GM12878 (cell line): ENCODE results near the gene ZNF335. TPM values are rescaled to one million over a fixed set of nuclear protein-coding genes. Genes with fewer than 3 reads are reported as not detected.

ENCODE experiments used
- ATF7 ChIP-seq: fragments of 450-650 bp; IDR thresholded peaks from 2 replicates; pipeline ENCODE4 v1.6.1; 2016; ENCODE audit warnings: low read depth, mild to moderate bottlenecking
- BCL11A ChIP-seq: IDR thresholded peaks from 2 replicates; pipeline ENCODE4 v1.6.1; 2011; ENCODE audit warnings: low read depth, low read length
- BMI1 ChIP-seq: fragments of 450-650 bp; IDR thresholded peaks from 2 replicates; pipeline ENCODE4 v1.6.1; 2016; ENCODE audit warnings: mild to moderate bottlenecking, moderate library complexity, borderline replicate concordance
- CHD4 ChIP-seq: fragments of 200-600 bp; sonication (generic); IDR thresholded peaks from 2 replicates; pipeline ENCODE4 v1.6.1; 2016; ENCODE audit warnings: mild to moderate bottlenecking
- CTCF ChIP-seq, 3 experiments: IDR thresholded peaks in 2 of 3; conservative IDR thresholded peaks in 1 of 3; 2 replicates each; pipeline ENCODE4 v1.5.1; 2011; ENCODE audit warnings: low read depth in 3 of 3, low read length in 3 of 3, mild to moderate bottlenecking in 3 of 3, control low read depth in 2 of 3, moderate library complexity in 2 of 3, inconsistent platforms in 1 of 3, mixed read lengths in 1 of 3; ENCODE audit not compliant: control insufficient read depth in 2 of 3, insufficient read depth in 1 of 3; ENCODE audit errors: extremely low read depth in 1 of 3
- CUX1 ChIP-seq: IDR thresholded peaks from 2 replicates; pipeline ENCODE4 v1.6.1; 2012; ENCODE audit warnings: improper control_type of control experiment, low read depth, low read length; ENCODE audit not compliant: insufficient replicate concordance
- DPF2 ChIP-seq: fragments of 450-650 bp; IDR thresholded peaks from 2 replicates; pipeline ENCODE4 v1.6.1; 2017; ENCODE audit warnings: mild to moderate bottlenecking
- E2F8 ChIP-seq: fragments of 450-650 bp; IDR thresholded peaks from 2 replicates; pipeline ENCODE4 v1.6.1; 2018; ENCODE audit warnings: mild to moderate bottlenecking, low read depth, moderate library complexity; ENCODE audit not compliant: partially characterized antibody
- GABPA ChIP-seq: IDR thresholded peaks from 2 replicates; pipeline ENCODE4 v1.6.1; 2014; ENCODE audit warnings: antibody characterized with exemption, low read depth, mild to moderate bottlenecking, inconsistent platforms
- HDAC2 ChIP-seq: fragments of 200-600 bp; sonication (generic); IDR thresholded peaks from 2 replicates; pipeline ENCODE4 v1.6.1; 2017
- IKZF2 ChIP-seq, 2 experiments: fragments of 450-650 bp; IDR thresholded peaks; 2 replicates each; pipeline ENCODE4 v1.6.1; 2017; ENCODE audit warnings: mild to moderate bottlenecking in 2 of 2, moderate library complexity in 2 of 2
- JUND ChIP-seq: IDR thresholded peaks from 2 replicates; pipeline ENCODE4 v1.6.1; 2012; ENCODE audit warnings: low read depth, mild to moderate bottlenecking, low read length, improper control_type of control experiment, moderate library complexity
- MTA2 ChIP-seq: fragments of 450-650 bp; IDR thresholded peaks from 2 replicates; pipeline ENCODE4 v1.6.1; 2016; ENCODE audit warnings: low read depth, mild to moderate bottlenecking, moderate library complexity
- NFXL1 ChIP-seq: fragments of 450-650 bp; IDR thresholded peaks from 2 replicates; pipeline ENCODE4 v1.6.1; 2017; ENCODE audit warnings: antibody characterized with exemption, mild to moderate bottlenecking, borderline replicate concordance
- NFYA ChIP-seq: IDR thresholded peaks from 2 replicates; pipeline ENCODE4 v1.6.1; 2011; ENCODE audit warnings: low read depth, mild to moderate bottlenecking, low read length, improper control_type of control experiment, borderline replicate concordance
- NRF1 ChIP-seq: conservative IDR thresholded peaks from 2 replicates; pipeline ENCODE4 v1.6.1; 2011; ENCODE audit warnings: mild to moderate bottlenecking, low read depth, low read length, improper control_type of control experiment
- PML ChIP-seq: IDR thresholded peaks from 2 replicates; pipeline ENCODE4 v1.6.1; 2012; ENCODE audit warnings: low read length, inconsistent platforms
- POU2F2 ChIP-seq: IDR thresholded peaks from 3 replicates; pipeline ENCODE4 v1.6.1; 2011; ENCODE audit warnings: low read depth, mild to moderate bottlenecking, low read length, borderline replicate concordance
- SMAD5 ChIP-seq: IDR thresholded peaks from 2 replicates; pipeline ENCODE4 v1.6.1; 2016; ENCODE audit warnings: antibody characterized with exemption, low read depth
- SPI1 ChIP-seq: IDR thresholded peaks from 2 replicates; pipeline ENCODE4 v1.6.1; 2011; ENCODE audit warnings: low read depth, mild to moderate bottlenecking, low read length, moderate library complexity, borderline replicate concordance; ENCODE audit not compliant: insufficient read depth
- TAF1 ChIP-seq: IDR thresholded peaks from 2 replicates; pipeline ENCODE4 v1.6.1; 2011; ENCODE audit warnings: mild to moderate bottlenecking, low read depth, low read length, borderline replicate concordance
- polyA plus RNA-seq, 11 experiments: library from polyadenylated mRNA; depleted of rRNA in 4 of 11; unstranded in 6 of 11; stranded (reverse) in 5 of 11; fragments of >200 nt; fragmentation: Nextera tagmentation in 4 of 11; fragmentation: Illumina TruSeq in 1 of 11; extraction: Ambion mirVana in 4 of 11; extraction: Trizol in 1 of 11; gene quantifications; 1 replicate in 1 of 11; 2 replicates in 10 of 11; pipeline versions ENCODE4 v1.2.1 to v1.2.3, GENCODE V29; 2011 to 2016; ENCODE audit warnings: inconsistent platforms in 2 of 11, missing spikeins in 2 of 11, low read depth in 1 of 11
- total RNA-seq, 4 experiments: library from RNA; depleted of rRNA in 3 of 4; stranded (reverse); fragments of >200 nt in 3 of 4; fragmentation: Illumina TruSeq in 1 of 4; extraction: Trizol in 1 of 4; gene quantifications; 2 replicates each; pipeline versions ENCODE4 v1.2.1 to v1.2.3, GENCODE V29; 2013 to 2021

Gene ZNF335
- total and polyA plus RNA-seq, 10 of the 15 experiments (the other 5 are each of a cell fraction or from before 2014, with no cell fraction given): 0.74 to 30.1 (median 14.5) TPM

GRCh38 chr20:45971425-45971674 is 653 bp downstream of the ZNF335 start (continued):
- TF ChIP-seq E2F8: peak; percentile 57
- no peak for TF ChIP-seq SPI1
- no peak for TF ChIP-seq CUX1
- TF ChIP-seq ATF7: peak; percentile 99
- no peak for TF ChIP-seq BMI1
- TF ChIP-seq NFYA: no peak
- TF ChIP-seq NRF1: no peak
- TF ChIP-seq MTA2: peak; percentile 3; the same call in 1 of the 2 replicates
- peak; percentile 29; the same call in 1 of the 2 replicates for TF ChIP-seq SMAD5
- no peak for TF ChIP-seq PML
- 0 out of 2 replicates have a peak, but pooled peaks have one; percentile 40 for TF ChIP-seq TAF1
- no peak for TF ChIP-seq BCL11A
- peak; percentile 54; the same call in 1 of the 2 replicates for TF ChIP-seq HDAC2
- TF ChIP-seq CHD4: peak; percentile 93; the same call in 1 of the 2 replicates
- TF ChIP-seq IKZF2 (IDR thresholded peaks at IDR 0.05): peak; percentile 6 to 46; a peak in 3 of 4 replicates
- TF ChIP-seq NFXL1: peak; percentile 64; the same call in 1 of the 2 replicates
- TF ChIP-seq POU2F2: no peak; the same call in 2 of the 3 replicates
- TF ChIP-seq CTCF (IDR thresholded peaks at IDR 0.05 in 2 of 3, conservative IDR thresholded peaks at IDR 0.05 in 1 of 3; ENCODE audit: control insufficient read depth in 2 of 3, extremely low read depth in 1 of 3, insufficient read depth in 1 of 3, low read depth in 3 of 3, low read length in 3 of 3): no peak
- no peak for TF ChIP-seq GABPA
- no peak; the same call in 1 of the 2 replicates for TF ChIP-seq DPF2
- no peak for TF ChIP-seq JUND
